Measurements from ENCODE around the gene EARS2. TPM values are rescaled to one million over a fixed set of nuclear protein-coding genes. Genes with fewer than 3 reads are reported as not detected.

EARS2 gene
- total and polyA plus RNA-seq, 8 donors, result 16.3 to 27.8 (median 23.2) TPM

DNA sequence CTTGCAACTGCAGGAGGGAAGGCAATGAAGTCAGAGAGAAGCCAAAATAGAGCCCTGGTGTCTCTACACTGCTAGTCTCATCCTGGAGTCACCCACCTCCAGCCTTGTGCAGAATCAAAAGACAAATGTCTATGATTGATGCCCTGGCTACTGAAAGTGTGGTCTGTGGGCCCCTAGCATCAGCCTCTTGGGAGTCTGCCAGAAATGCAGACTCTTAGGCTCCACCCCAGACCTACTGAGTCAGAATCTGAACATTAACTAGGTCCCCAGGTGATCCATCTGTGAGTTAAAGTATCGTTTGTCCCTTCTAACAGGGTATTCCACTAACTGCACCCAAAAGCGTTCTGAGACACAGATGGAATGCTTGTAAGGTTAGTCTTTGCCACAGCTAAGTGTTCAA lies 21.2 kb downstream of the EARS2 start:
- ATAC-seq (no peak), DNase-seq (no peak)
- TF ChIP-seq, protein P1, sequence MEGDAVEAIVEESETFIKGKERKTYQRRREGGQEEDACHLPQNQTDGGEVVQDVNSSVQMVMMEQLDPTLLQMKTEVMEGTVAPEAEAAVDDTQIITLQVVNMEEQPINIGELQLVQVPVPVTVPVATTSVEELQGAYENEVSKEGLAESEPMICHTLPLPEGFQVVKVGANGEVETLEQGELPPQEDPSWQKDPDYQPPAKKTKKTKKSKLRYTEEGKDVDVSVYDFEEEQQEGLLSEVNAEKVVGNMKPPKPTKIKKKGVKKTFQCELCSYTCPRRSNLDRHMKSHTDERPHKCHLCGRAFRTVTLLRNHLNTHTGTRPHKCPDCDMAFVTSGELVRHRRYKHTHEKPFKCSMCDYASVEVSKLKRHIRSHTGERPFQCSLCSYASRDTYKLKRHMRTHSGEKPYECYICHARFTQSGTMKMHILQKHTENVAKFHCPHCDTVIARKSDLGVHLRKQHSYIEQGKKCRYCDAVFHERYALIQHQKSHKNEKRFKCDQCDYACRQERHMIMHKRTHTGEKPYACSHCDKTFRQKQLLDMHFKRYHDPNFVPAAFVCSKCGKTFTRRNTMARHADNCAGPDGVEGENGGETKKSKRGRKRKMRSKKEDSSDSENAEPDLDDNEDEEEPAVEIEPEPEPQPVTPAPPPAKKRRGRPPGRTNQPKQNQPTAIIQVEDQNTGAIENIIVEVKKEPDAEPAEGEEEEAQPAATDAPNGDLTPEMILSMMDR (IDR thresholded peaks at IDR 0.05), result no peak
- intact Hi-C loops (cut with DNase I), result no loop called here
- Histone ChIP-seq H3K4me3 (no peak overlapping the region), H3K36me3 (peaks cover 0 to 75% of the 10 kb centered on the region in 2 donors), H3K27me3 (no peaks in the 10 kb centered on the region), H3K27ac (no peak overlapping the region), H3K9me3 (no peaks in the 10 kb centered on the region), H3K4me1 (peaks cover 0 to 14% of the 10 kb centered on the region in 2 donors)

DNA sequence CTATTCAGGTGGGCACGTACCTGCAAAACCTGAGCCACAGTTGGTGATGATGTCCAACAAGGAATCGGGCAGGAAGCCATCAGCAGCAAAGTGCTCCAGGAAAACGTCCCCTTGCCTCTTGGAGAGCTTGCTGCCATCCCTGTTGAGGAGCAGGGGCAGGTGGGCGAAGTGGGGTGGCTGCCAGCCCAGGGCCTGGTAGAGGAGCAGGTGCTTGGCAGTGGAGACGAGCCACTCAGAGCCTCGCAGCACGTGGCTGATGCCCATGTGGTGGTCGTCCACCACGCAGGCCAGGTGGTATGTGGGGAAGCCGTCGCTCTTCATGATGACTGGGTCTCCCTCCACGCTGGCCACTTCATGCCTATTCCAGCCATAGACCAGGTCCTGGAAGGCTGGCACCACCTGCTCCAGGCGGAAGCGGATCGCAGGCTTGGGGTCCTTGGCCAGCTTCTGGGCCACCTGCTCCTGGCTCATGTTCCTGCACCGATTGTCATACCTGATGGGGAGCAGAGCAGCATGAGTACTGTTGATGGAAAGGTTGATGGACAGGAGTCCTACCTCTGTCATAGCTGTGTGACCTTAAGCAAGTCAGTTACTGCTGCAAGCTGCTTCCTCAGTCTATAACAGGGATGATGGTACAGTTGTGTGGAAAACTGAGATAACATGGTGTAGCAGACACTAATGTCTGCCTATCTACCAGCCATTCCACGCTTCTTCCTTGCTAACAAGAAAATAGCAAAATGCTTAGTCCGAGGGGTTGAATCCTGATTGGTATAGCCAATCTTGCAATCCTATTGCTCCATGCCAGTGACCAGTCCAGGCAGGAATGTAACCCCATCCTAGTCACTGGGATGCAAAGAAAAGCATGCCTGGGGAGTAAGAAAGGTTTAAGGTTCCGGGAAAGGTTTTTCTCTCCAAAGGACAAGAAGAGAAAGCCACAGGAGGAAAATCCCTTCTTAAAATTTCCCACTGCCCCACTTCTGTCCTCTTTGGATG lies 22.0 kb downstream of the EARS2 start:
- no peak overlapping the region for H3K27ac ChIP-seq
- H3K9me3 ChIP-seq, result no peaks in the 10 kb centered on the region
- intact Hi-C loops (cut with DNase I), result no loop called here
- no peaks in the 10 kb centered on the region for H3K27me3 ChIP-seq
- ATAC-seq (no peak), DNase-seq (no peak)
- peaks cover 0 to 75% of the 10 kb centered on the region in 2 donors for H3K36me3 ChIP-seq
- peaks cover 0 to 14% of the 10 kb centered on the region in 2 donors for H3K4me1 ChIP-seq
- TF ChIP-seq, protein P1 (IDR thresholded peaks at IDR 0.05), result no peak
- no peak overlapping the region for H3K4me3 ChIP-seq

DNA sequence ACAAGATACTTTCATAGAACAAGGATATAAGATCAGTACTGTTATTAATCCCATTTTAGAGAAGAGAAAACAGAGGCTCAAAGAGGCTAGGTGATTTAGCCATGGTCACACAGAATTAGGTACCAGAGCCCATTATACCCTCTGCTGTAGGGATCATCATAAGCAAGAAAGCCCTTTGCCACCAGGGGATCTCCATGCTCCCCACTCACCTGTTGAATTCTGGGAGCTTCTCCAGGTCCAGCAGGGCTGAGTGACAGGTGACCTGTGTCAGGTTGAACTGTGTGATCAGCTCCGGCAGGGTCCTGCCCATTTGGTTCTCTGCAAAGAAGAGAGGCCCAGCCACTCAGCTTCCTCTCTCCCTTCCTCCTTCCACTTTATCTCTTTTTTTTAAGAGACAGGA lies 24.7 kb downstream of the EARS2 start:
- intact Hi-C loops (cut with DNase I), result no loop called here
- H3K27me3 ChIP-seq, result no peaks in the 10 kb centered on the region
- no peak overlapping the region for H3K27ac ChIP-seq
- peaks cover 0 to 10% of the 10 kb centered on the region in 2 donors for H3K4me1 ChIP-seq
- H3K9me3 ChIP-seq, result no peaks in the 10 kb centered on the region
- DNase-seq (no peak), ATAC-seq (no peak)
- no peak overlapping the region for H3K4me3 ChIP-seq
- TF ChIP-seq, protein P1 (IDR thresholded peaks at IDR 0.05), result no peak
- peaks cover 0 to 93% of the 10 kb centered on the region in 2 donors for H3K36me3 ChIP-seq

DNA sequence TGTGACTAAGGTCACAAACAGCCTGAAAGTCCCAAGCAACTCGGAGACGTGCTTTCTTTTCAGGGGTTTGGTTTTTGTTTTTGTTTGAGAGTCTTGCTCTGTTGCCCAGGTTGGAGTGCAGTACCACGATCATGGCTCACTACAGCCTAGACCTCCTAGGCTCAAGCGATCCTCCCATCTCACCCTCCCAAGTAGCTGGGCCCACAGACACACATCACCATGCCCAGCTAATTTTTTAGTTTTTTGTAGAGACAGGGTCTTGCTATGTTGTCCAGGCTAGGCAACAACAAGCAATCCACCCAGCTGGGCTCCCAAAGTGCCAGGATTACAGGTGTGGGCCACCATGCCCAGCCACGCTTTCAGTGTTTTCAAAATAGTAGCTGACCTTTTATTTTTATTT lies 27.1 kb downstream of the EARS2 start:
- no peak overlapping the region for H3K27ac ChIP-seq
- DNase-seq (no peak), ATAC-seq (no peak)
- no peaks in the 10 kb centered on the region for H3K27me3 ChIP-seq
- peaks cover 0 to 88% of the 10 kb centered on the region in 2 donors for H3K36me3 ChIP-seq
- peaks cover 0 to 10% of the 10 kb centered on the region in 2 donors for H3K4me1 ChIP-seq
- H3K9me3 ChIP-seq, result no peaks in the 10 kb centered on the region
- intact Hi-C loops (cut with DNase I), result no loop called here
- TF ChIP-seq, protein P1 (IDR thresholded peaks at IDR 0.05), result no peak
- H3K4me3 ChIP-seq, result no peak overlapping the region

DNA sequence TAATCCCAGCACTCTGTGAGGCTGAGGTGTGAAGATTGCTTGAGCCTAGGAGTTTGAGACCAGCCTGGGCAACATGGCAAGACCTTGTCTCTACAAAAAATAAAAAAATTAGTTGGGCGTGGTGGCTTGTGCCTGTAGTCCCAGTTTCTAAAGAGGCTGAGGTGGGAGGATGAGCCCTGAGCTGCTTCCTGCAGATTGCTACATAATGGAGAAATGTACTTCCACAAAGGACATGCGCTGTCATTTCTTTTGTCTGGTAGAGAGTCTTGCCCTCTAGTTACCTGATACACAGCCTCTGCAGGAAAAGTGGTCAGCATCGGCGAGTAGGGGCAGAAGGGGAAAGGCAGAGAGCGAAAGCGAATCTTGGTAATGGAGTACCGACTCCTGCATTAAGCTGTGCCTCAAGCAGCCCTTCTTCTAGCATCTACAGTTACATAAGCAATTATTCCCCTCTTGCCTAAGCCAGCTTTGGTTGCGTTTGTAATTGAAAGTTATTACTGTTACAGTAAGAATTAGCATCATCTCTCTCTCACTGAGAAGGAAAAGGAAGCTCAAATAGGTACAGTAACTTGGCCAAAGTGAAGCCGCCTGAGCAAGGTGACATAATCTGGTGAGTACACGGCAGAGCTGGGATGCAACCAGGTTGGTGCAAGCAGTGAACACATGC lies 28.4 kb downstream of the EARS2 start:
- Histone ChIP-seq H3K4me1 (peaks cover 0 to 10% of the 10 kb centered on the region in 2 donors), H3K4me3 (no peak overlapping the region), H3K9me3 (no peaks in the 10 kb centered on the region), H3K36me3 (peaks cover 0 to 88% of the 10 kb centered on the region in 2 donors), H3K27ac (peak overlapping the region in 1 of 2 donors; percentile 53), H3K27me3 (no peaks in the 10 kb centered on the region)
- DNase-seq, result no peak
- TF ChIP-seq, protein P1 (IDR thresholded peaks at IDR 0.05), result no peak
- ATAC-seq, result peak; percentile 14
- intact Hi-C loops (cut with DNase I), result no loop called here

Data from left lung (tissue), 10 donors.